GM18907 (cell line): Measurements from ENCODE around the gene CABP7.
"Not testable (repeated sequence)": the region's sequence is repeated elsewhere in the genome, so short reads cannot be mapped to it uniquely, and the experiment has no call there.

Source experiments
- ATAC-seq: cut with Tn5 transposase; IDR thresholded peaks from one replicate; pipeline ENCODE4 v1.9.1; 2021; ENCODE audit warnings: mild to moderate bottlenecking, moderate library complexity; ENCODE audit not compliant: unreplicated experiment

Gene CABP7

DNA sequence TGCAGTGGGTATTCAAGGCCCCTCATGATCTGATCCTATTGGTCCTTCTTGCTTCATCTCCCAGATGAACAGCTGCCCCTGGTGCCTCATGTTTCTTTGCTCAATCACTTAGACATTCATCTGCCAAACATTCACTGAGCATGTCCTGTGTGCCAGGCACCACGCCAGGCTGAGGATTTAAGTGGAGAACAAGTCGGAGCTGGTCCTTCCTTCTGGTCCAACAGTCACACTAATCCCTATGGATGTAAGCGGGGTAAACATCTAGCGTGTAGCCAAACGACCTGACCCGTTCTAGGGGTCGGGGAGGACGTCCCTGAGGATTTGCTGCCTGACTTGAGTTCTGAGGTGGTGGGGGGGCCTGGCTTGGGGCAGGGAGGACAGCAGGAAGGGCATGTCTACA lies 25.1 kb downstream of the CABP7 start:
- no peak for ATAC-seq

DNA sequence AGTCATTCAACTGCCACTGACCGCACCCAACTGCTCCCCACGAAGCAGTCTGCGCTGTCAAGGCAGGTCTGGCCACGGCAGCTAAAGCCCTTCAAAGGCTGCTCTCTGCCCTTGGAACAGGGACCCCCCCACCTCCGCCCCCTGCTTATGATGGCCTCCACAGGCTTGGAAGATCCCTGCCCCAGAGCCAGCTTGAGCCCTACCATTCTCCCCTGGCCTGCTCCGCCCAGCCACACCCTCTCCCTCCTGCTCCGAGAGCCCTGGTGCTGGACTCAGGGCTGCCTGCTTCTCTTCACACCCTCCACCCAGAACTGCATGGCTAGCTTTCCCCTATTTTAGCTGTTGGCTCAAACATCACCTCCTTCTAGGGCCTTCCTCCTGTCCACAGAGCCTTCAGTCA lies 28.0 kb downstream of the CABP7 start:
- no peak for ATAC-seq

DNA sequence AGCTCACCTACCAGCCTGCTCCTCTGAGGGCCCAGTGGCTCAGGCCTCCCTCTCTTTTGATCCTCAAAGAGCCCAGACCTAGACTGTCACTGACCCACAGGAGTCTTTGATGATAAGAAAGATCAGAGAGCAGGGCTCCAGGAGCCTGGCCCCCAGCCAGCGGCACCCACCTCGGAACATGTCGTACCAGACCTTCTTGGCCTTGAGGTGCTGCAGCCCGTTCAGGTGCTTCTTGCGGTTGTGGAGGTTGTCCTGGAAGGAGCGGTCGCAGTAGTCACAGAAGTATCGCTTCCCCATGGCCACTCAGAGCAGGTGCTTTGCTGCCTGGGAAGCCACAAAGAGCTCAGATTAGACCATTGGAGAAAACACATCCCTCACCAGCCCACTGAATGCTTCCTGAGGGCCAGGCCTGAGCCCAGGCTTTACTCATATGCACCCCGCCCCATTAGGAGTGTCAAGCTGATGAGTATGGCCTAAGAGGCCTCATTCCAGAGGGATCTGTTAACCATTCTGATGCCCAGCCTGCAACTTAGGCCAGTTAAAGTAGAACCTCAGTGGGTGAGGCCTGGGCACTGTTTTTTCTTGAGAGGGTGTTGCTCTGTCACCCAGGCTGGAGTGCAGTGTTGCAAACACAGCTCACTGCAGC lies 28.6 kb downstream of the CABP7 start:
- no peak for ATAC-seq

DNA sequence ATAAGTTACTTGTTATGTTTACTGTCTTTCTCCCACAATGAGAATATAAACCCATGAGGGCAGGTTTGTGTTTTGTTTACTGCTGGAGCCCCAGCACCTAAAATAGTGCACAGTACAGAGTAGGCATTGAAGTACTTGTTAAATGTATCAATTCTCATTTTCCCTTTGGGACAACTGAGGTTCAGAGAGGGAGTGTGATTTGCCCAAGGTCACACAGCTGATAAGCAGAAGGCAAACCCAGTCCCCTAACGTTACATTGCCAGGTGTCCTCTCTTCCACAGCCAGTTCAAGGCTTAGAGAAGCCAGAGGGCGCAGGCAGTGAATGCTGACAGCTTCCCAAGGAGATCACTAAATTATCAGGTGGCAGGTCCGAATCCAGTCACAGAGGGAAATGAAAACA lies 30.2 kb downstream of the CABP7 start:
- ATAC-seq = no peak

DNA sequence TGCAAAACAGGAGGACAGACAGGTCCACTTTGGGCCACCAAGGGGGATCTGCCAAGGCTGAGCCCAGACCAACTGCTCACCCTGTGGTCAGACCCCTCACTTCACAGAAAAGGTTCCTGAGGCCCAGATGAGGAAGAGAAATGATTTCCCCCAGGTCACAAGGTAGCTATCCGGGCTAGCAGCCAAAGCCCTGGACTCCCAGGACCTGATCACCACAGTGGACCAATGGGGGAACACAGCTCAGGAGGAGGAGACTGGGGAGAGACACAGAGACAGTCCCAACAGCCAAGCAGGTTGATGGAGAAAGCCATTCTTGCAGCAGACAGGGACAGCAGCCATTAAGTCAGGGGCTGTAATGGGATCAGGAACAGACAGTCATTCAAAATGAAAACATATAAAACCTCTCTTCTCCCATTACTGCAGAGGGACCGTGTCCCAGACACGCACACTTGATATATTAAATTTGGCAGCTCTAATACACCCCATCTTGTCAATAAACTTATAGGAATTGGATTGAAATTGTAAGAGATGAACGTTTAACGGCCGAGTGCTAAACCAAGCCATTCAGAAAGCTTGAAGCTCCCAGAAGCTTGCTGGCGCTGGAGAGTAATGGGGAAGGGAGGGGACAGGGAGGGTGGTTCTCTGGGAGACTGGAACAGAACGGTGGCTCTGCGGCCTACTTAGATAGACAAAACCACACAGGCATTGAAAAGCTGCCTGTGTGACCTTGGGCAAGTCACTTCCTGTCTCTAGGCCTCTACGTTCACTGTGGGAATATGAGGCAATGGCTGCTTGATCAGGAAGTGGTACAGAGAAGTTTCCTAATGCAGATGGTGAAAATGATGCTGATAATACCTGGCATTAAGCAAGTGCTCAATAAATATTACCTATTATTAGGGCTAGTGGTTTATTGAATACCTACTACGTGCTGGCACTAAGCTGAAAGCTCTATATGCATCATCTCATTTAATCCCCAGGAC lies 31.0 kb downstream of the CABP7 start:
- ATAC-seq = no peak

DNA sequence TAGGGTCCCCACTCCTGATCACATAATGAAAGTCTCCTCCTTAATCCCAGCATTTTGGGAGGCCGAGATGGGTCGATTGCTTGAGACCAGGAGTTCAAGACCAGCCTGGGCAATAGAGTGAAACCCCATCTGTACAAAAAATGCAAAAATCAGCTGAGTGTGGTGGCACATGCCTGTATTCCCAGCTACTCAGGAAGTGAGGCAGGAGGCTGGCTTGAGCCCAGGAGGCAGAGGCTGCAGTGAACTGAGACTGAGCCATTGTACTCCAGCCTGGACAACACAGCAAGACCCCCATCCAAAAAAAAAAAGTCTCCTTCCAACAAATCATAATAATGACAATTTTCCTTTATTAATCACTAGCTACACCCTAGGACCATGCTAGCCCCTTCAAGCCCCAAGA lies 31.9 kb downstream of the CABP7 start:
- ATAC-seq = no peak

DNA sequence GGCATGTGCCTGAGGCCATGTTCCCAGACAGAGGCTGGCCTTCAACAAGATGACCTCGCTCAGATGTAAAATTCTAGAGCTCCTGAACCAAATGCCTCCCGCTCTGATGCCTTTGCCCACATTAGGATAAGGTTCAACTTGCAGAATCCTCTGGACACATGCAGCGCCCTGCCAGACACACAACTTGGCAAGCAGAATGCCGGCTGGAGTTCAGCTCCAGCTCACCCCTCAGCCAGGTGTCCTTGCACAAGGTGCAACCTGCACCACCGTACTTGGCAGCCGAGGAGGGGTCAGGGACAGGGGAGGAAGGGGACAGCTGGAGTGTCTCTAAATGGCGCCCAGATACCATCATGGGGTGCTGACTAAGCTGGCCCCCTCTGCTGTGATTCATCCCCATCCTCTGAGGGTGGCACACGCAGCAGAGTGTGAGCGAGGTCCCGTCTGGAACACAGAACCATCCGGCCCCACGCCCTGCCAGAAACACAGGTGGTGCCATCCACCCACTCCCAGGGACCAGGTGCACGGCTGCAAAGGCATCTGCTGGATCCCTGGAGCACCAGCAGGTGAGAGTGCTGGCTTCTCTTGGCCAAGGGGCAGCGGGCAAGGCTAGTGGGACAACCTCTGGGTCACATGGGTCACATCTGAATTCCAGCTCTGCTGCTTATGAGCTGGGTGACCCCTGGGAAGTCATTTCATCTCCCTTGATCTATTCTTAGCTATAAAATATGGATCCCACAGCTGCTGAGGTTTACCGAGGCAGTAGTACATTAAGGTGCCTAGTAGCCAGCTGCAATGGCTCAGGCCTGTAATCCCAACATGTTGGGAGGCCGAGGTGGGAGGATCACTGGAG lies 34.2 kb downstream of the CABP7 start:
- ATAC-seq = no peak

DNA sequence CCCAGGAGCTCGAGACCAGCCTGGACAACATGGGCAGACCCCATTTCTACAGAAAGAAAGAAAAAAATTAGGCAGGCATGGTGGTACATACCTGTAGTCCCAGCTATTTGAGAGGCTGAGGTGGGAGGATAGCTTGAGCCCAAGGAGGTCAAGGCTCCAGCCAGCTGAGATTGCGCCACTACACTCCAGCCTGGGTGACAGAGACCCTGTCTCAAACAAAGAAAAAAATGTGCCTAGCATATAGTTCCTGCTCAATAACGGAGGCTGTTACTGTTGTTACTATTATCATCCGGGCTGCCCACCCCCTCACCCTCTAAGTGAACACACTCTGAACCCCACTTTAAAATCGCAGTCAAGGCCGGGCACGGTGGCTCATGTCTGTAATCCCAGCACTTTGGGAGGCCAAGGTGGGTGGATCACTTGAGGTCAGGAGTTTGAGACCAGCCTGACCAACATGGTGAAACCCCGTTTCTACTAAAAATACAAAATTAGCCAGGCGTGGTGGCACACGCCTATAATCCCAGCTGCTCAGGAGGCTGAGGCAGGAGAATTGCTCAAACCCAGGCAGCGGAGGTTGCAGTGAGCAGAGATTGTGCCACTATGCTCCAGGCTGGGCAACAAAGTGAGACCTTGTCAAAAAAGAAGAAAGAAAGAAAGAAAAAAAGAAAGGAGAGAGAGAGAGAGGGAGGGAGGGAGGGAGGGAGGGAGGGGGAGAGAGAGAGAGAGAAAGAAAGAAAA lies 35.0 kb downstream of the CABP7 start:
- ATAC-seq = not testable (repeated sequence)

DNA sequence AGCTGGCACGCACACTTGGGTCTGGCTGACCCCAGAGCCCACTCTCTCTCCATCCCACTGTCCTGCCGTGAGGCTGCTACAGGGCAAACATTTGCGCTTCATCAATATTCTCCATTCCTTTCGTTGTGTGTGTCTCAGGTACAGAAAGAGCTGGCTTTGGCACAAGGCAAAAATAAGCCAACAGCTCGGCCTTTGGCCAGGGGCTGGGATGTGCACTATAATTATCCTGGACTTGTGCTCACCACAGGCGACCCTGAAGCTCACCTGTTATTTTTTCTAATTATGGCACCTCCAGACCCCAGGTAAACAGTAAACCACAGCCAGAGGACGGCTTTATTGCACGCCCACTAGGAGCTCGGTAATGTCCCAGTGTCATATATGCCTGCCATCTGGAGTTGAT lies 36.1 kb downstream of the CABP7 start:
- ATAC-seq = no peak

DNA sequence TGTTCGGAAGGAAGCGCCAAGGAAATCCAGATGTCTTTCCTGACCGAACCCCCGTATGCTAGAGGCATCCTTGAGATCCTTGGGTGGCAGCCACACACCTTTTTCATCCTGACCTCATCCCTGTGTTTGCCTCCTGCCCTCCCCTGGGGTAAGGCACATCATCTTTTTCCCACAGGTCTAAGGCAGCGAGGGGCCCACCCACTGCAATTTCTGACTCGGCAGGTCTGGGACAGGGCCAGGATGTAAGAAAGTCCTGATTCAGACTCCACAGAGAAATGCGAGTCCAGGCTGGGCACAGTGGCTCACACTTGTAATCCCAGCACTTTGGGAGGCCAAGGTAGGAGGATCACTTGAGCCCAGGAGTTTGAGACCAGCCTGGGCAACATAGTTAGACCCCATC lies 36.5 kb downstream of the CABP7 start:
- no peak for ATAC-seq

DNA sequence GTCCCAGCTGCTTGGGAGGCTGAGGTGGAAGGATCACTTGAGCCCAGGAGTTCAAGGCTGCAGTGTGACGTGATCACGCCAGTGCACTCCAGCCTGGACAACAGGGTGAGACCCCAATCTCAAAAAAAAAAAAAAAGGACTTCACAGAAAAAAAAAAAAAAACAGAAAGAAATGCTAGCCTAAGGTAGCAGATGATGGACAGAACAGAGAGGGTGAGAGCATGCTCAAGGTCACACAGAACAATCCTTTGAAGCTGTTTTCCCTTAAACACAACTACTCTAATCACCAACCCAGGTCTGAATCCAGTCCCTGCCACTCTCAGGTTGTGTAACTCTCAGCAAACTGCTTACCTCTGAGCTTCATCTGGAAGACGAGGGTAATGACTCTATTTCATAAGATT lies 37.3 kb downstream of the CABP7 start:
- no peak for ATAC-seq

DNA sequence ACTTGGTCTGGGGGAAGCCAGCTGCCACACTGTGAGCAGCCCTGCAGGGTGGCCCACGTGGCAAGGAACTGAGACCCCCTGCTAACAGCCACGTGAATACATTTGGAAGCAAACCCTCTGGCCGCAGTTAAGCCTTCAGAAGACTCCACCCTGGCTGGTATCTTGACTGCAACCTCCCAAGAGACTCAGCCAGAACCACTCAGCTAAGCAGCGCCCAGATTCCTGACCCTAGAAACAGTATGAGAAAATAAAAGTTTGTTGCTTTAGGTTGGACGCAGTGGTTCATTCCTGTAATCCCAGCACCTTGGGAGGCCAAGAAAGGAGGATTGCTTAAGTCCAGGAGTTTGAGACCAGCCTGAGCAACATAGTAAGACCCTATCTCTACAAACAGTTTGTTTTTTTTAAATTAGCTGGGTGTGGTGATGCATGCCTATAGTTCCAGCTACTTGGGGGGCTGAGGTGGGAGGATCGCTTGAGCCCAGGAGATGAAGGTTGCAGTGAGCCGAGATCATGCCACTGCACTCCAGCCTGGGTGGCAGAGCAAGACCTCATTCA lies 38.3 kb downstream of the CABP7 start:
- no peak for ATAC-seq

DNA sequence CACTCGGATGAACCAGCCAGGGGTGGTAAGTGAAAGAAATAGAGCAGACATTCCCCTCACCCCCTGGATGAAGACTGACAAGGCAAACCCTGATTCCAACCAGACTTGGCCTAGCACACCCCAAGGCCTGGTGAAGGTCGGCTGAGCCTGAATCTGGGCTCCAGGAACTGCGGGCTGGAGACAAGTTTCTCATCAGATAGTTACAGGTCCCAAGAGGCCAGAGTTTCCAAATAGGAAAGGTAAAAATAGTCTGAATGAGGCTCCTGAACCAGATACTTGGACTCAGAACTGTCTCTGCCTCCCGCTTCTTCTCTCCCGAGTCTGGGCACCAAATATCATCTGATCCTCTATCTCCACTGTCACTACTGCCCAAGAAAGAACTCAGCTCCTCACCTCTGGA lies 39.2 kb downstream of the CABP7 start:
- no peak for ATAC-seq

DNA sequence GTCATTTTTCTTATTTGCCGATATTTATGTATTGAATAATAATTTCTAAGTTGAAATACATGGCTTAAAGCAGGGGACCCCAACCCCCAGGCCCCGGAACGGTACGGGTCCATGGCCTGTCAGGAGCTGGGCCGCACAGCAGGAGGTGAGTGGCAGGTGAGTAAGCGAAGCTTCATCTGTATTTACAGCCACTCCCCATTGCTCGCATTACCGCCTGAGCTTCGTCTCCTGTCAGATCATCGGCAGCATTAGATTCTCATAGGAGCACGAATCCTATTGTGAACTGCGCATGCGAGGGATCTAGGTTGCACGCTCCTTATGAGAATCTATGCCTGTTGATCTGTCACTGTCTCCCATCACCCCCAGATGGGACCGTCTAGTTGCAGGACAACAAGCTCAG lies 42.5 kb downstream of the CABP7 start:
- ATAC-seq = no peak

DNA sequence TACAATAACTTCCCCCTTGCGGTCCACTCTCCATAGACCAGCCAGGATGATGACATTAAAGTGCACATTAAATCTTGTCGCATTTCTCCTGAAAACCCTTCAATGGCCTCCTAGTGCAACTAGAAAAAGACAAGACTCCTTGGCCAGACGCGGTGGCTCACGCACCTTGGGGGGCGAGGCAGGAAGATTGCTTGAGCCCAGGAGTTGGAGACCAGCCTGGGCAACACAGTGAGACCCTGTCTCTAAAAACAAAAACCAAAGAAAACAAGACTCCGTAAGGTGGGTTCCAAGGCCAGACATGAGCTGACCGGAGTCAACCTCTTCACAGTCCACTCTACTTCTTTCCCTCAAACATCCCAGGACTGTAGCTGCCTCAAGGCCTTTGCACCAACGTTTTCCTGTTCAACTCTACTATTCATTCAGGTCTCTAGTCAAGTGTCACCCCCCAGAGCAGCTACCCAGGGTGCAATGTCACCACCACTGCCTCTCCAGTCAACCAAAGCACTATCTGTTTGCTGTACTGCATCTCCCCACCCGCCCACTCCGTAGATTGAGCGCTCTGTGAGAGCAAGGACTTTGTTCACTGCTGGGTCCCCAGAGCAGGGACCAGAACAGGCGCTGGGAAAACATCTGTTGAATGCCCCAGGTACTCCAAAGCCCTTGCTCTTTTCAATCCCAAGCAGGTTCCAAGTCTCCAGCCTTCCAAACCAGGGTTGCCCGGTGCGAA lies 46.3 kb downstream of the CABP7 start:
- ATAC-seq = peak; percentile 18

DNA sequence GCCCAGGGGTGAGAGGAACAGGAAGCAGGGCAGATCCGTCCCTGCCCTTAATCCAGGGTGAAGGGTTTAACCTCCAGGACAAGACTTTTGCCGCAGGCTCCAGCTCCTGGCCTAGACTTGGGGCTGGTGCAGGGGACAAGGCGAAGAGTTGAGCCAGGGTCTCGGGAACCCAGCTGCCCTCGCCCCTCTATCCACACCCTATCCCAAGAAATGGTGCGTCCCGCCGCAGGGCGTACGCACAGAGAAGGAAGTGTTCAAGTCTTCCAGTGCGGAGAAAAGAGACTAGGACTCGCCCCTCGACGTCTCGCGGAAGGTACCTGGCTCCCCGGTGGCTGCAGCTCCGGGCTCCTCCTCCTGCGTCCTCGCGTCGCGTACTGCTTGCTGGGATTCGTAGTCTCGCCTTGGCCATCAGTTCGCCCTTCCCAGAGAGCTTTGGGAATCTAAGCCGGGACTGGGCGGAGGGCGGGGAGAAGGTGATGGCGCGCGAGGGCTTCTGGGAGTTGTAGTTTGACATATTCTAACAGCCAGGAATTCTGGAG lies 46.9 kb downstream of the CABP7 start, which contains the start of gene ZMAT5:
Gene ZMAT5, minus strand, starts transcription at position 376 of the 539 bp plus-strand sequence. CDS start 18,463 bp downstream, outside the sequence.
- ATAC-seq = peak; percentile 88

DNA sequence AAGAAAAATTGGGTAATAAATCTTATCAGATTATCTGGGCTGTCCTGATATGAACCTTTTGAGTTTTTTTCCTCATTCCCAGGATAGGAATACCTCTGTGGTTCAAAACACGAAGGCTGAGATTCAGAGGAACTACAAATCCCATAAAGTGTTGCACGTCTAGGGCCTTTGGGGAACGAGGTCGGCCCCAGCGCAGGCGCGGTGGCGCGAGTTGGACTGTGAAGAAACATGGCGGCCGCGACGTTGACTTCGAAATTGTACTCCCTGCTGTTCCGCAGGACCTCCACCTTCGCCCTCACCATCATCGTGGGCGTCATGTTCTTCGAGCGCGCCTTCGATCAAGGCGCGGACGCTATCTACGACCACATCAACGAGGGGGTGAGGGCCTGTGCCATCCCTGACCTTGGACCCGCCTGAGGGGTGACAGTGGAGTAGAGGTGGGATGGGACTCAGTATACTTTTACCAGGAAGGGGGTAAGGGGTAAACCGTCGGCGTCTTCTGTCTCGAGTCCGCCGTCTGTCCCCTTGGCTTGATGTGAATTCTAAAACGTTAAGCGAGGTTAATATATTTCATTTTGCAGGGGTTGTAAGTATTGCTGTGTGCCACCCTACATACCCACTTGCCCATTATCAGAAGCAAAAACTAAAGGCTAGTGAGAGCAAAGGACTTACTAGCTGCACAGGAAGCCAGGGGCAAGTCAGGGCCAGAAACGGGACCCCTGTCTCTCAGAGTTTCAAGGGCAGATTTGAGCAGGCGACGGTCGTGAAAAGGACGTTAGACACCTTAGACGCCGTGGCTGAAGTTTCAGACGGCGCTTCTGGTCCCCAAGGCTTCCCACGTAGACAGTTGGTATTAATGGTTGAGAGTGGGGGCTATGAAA lies 47.6 kb downstream of the CABP7 start, which contains the start of gene UQCR10:
Gene UQCR10, plus strand, starts transcription at position 199 of the 881 bp plus-strand sequence. Its CDS starts 30 bp downstream, at position 229.
- ATAC-seq = peak; percentile 72

DNA sequence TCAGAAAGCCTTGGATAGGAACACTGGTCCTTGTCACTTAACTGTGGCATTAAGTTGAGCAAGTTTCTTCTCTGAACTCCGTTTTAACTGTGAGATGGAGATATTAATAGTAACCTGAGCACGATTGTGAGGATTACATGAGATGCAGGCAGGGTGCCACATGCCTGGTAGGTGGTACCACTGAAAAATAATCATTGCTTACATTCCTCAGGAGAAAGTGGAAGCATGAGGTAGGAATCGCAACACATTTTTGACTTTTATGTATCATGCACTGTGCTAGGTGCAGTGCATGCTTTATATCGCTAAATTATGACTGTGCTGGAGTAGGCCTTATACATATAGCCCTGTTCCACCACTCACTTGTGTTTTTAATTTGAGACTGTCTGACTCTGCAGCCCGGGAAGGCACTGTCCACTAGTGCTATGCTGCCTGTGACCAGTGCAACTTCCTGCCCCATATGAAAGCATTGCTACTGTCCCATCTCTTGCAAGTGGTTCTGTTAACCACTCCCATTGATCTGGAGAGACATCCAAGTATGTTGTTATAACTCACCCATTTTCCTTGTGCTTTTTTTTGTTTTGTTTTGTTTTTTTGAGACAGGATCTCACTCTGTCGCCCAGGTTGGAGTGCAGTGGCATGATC lies 48.4 kb downstream of the CABP7 start:
- no peak for ATAC-seq
